GM19193 (cell line): ENCODE measurements around the gene HEMGN.

Experiments used
- POLR2A ChIP-seq: IDR thresholded peaks from 4 replicates; pipeline ENCODE4 v1.6.1; 2011; ENCODE audit not compliant: insufficient read depth, insufficient read length; ENCODE audit errors: extremely low read depth

Gene HEMGN

GRCh38 chr9:97938081-97938644 lies at the start of gene HEMGN:
Gene HEMGN, minus strand, starts transcription at chr9:97938172. Its CDS starts 36 bp downstream, at chr9:97938136.
- TF ChIP-seq POLR2A = no peak

GRCh38 chr9:97987487-97987886 lies 49.5 kb upstream of the HEMGN start:
- no peak for TF ChIP-seq POLR2A

- TF ChIP-seq POLR2A = no peak
These were observed 47.3 kb upstream of the HEMGN start for GRCh38 chr9:97985058-97985861.

- peak; percentile 68 for TF ChIP-seq POLR2A
These were observed 46.5 kb upstream of the HEMGN start for GRCh38 chr9:97984188-97985057.

GRCh38 chr9:97983589-97984187 lies 45.7 kb upstream of the HEMGN start:
- TF ChIP-seq POLR2A = no peak

GRCh38 chr9:97982683-97983588 lies 45.0 kb upstream of the HEMGN start, which contains the start of gene ANP32B:
Gene ANP32B, plus strand, starts transcription at chr9:97983341. Its CDS starts 215 bp downstream, at chr9:97983556.
- peak; percentile 51 for TF ChIP-seq POLR2A

GRCh38 chr9:97981846-97982682 lies 44.1 kb upstream of the HEMGN start:
- no peak for TF ChIP-seq POLR2A

GRCh38 chr9:97980918-97981845 lies 43.2 kb upstream of the HEMGN start:
- no peak for TF ChIP-seq POLR2A

GRCh38 chr9:97980479-97980803 lies 42.5 kb upstream of the HEMGN start:
- TF ChIP-seq POLR2A = no peak

GRCh38 chr9:97979788-97980478 lies 42.0 kb upstream of the HEMGN start:
- no peak for TF ChIP-seq POLR2A

GRCh38 chr9:97978371-97979130 lies 40.6 kb upstream of the HEMGN start:
- no peak for TF ChIP-seq POLR2A
